HEK293 (cell line): ENCODE results near the gene PLA2G2E.
"Not testable (repeated sequence)": the region's sequence is repeated elsewhere in the genome, so short reads cannot be mapped to it uniquely, and the experiment has no call there.

ENCODE experiments used
- CTCF ChIA-PET: fragments of 350-600 bp; formaldehyde crosslinking; extraction: SDS; loops from one replicate; lab custom pipeline; 2021; ENCODE audit warnings: antibody characterized with exemption; lab: Yijun Ruan, JAX
- POLR2A ChIA-PET: fragments of 300-600 bp; formaldehyde crosslinking; extraction: SDS; loops from one replicate; lab custom pipeline; 2020; ENCODE audit warnings: antibody characterized with exemption, inconsistent platforms; lab: Yijun Ruan, JAX
- H3K27ac ChIP-seq: fragments of 200-500 bp; sonication (Bioruptor generic); 2 replicates; pipeline ENCODE4 v1.5.1; 2014; ENCODE audit warnings: low read depth, low read length, control low read depth, inconsistent platforms; ENCODE audit errors: extremely low read depth
- H3K36me3 ChIP-seq, 2 experiments: fragments of 200-500 bp in 1 of 2; sonication (Bioruptor generic) in 1 of 2; 1 replicate in 1 of 2; 2 replicates in 1 of 2; pipeline ENCODE4 v1.5.1; 2014 to 2017; ENCODE audit warnings: inconsistent platforms in 2 of 2, low read length in 2 of 2; ENCODE audit not compliant: control insufficient read depth in 2 of 2, insufficient read depth in 1 of 2
- H3K4me1 ChIP-seq: fragments of 200-500 bp; sonication (Bioruptor generic); 2 replicates; pipeline ENCODE4 v1.5.1; 2014; ENCODE audit warnings: mild to moderate bottlenecking, low read length, inconsistent platforms; ENCODE audit not compliant: control insufficient read depth, insufficient read depth
- H3K4me3 ChIP-seq: 2 replicates; pipeline ENCODE4 v1.5.1; 2011; ENCODE audit warnings: low read depth, mild to moderate bottlenecking, control low read depth, low read length, moderate library complexity
- H3K9me3 ChIP-seq: fragments of 200-500 bp; sonication (Bioruptor generic); 2 replicates; pipeline ENCODE4 v1.5.1; 2014; ENCODE audit warnings: low read depth, low read length, inconsistent platforms; ENCODE audit not compliant: control insufficient read depth, insufficient read depth
- GLIS2 ChIP-seq: fragments of 450-650 bp; formaldehyde crosslinking; IDR thresholded peaks from 2 replicates; pipeline ENCODE4 v1.5.1; 2016; ENCODE audit warnings: missing biosample characterization, missing genetic modification characterization
- TCF7L2 ChIP-seq: IDR thresholded peaks from 2 replicates; pipeline ENCODE4 v1.6.1; 2011; ENCODE audit warnings: low read depth, mild to moderate bottlenecking, inconsistent platforms, low read length, moderate library complexity, borderline replicate concordance
- WT1 ChIP-seq: fragments of 450-650 bp; formaldehyde crosslinking; IDR thresholded peaks from 2 replicates; pipeline ENCODE4 v1.5.1; 2016; ENCODE audit warnings: missing biosample characterization, missing genetic modification characterization
- YY2 ChIP-seq: fragments of 450-650 bp; formaldehyde crosslinking; IDR thresholded peaks from 2 replicates; pipeline ENCODE4 v1.5.1; 2016; ENCODE audit warnings: missing biosample characterization, missing genetic modification characterization
- ZNF112 ChIP-seq: fragments of 450-650 bp; formaldehyde crosslinking; IDR thresholded peaks from 2 replicates; pipeline ENCODE4 v1.5.0; 2017; ENCODE audit warnings: missing biosample characterization, missing genetic modification characterization
- ZNF266 ChIP-seq: fragments of 450-650 bp; formaldehyde crosslinking; IDR thresholded peaks from 2 replicates; pipeline ENCODE4 v1.5.1; 2016; ENCODE audit warnings: missing biosample characterization, missing genetic modification characterization, low read depth
- ZNF341 ChIP-seq: fragments of 450-650 bp; formaldehyde crosslinking; IDR thresholded peaks from 2 replicates; pipeline ENCODE4; 2016; ENCODE audit warnings: low read depth, missing biosample characterization, missing genetic modification characterization
- ZNF621 ChIP-seq: fragments of 450-650 bp; formaldehyde crosslinking; IDR thresholded peaks from 2 replicates; pipeline ENCODE4 v1.5.1; 2017; ENCODE audit warnings: missing biosample characterization, missing genetic modification characterization
- ZNF768 ChIP-seq: fragments of 450-650 bp; formaldehyde crosslinking; IDR thresholded peaks from 2 replicates; pipeline ENCODE4 v1.5.1; 2018; ENCODE audit warnings: missing biosample characterization, mild to moderate bottlenecking, missing genetic modification characterization
- ZNF792 ChIP-seq: fragments of 450-650 bp; formaldehyde crosslinking; IDR thresholded peaks from 2 replicates; pipeline ENCODE4 v1.5.1; 2016; ENCODE audit warnings: missing biosample characterization, missing genetic modification characterization
- TF ChIP-seq, protein P1 (sequence below): fragments of 450-650 bp; formaldehyde crosslinking; IDR thresholded peaks from 2 replicates; pipeline ENCODE4 v1.5.1; 2016; ENCODE audit warnings: missing biosample characterization, missing genetic modification characterization
- TF ChIP-seq, protein P2 (sequence below): fragments of 450-650 bp; IDR thresholded peaks from 2 replicates; pipeline ENCODE4 v1.5.1; 2018; ENCODE audit warnings: missing biosample characterization, missing genetic modification characterization

Gene PLA2G2E

DNA sequence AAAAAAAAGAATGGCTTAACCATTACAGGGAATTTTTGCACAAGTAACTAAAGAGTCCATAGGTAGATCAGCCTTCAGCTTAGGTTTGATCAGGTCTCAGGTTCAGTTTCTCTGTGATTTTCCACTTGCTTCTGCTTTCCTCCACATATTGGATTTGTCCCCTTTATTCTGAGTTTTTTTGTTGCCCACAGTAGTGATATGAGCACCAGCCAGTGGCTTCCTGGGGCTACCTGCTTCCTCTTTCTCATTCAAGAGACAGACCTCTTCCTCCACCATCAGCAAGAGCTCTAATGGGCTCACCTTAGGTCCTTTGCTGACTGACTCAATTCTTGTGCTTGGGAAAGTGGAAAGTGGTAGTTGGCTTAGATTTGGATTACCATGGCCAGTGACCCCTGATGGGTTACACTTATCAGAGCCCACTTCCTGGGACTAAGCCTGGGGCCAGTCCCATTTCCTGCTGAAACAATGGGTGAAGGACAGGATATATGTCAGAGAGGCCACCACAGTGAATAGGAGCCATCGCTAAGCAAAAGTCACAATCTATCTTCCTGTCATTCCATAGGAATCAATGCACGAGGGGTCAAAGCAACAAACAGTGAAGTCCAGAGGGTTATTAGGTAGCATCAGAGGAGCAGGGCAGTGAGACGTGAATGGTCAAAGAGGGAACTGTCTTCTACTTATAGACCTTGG, 12.8 kb upstream of the PLA2G2E start:
- ChIA-PET POLR2A (no interaction called here), CTCF (interaction anchor here (0.6 to 1.1 kb wide), 4 partner anchors 18 to 259 kb away, joined by 3 to 8 read pairs (median 6); no protein-coding TSS in a partner anchor)

DNA sequence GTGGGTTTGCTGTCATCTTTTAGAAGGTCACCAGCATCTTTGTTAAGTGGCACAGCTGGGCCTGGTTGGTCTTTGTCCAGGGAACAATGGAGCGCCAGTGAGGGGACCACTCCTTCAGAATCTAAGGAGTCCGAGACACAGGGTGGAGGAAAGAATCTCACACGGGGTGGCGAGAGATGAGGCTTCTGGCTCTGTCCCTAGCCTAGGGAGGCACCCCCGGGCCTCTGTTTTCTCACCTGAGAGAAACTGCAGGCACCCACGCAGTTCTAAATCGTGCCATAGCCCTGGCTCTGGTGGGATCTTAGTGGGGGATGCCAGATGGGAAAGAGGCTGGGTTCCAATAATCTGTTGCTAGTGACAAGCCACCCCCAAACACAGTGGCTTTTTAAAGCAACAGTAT, 10.9 kb upstream of the PLA2G2E start:
- CTCF ChIA-PET = interaction anchor here (0.7 kb wide), 1 partner anchor 274 kb away, joined by 3 read pairs; no protein-coding TSS in a partner anchor
- H3K36me3 ChIP-seq = no peaks in the 10 kb centered on the region

More for the DNA sequence above, 12.8 kb upstream of the PLA2G2E start:
- Histone ChIP-seq H3K27ac (no peak overlapping the region), H3K36me3 (no peaks in the 10 kb centered on the region), H3K4me3 (no peak overlapping the region), H3K4me1 (no peaks in the 10 kb centered on the region), H3K9me3 (no peaks in the 10 kb centered on the region)
- no peak for TF ChIP-seq ZNF266
- no peak for TF ChIP-seq ZNF341
- no peak for TF ChIP-seq ZNF621 (tag by site-specific recombination)
- TF ChIP-seq YY2 (tag by site-specific recombination) = no peak
- TF ChIP-seq WT1 = no peak
- no peak for TF ChIP-seq ZNF112 (tag by site-specific recombination)
- TF ChIP-seq, protein P1, sequence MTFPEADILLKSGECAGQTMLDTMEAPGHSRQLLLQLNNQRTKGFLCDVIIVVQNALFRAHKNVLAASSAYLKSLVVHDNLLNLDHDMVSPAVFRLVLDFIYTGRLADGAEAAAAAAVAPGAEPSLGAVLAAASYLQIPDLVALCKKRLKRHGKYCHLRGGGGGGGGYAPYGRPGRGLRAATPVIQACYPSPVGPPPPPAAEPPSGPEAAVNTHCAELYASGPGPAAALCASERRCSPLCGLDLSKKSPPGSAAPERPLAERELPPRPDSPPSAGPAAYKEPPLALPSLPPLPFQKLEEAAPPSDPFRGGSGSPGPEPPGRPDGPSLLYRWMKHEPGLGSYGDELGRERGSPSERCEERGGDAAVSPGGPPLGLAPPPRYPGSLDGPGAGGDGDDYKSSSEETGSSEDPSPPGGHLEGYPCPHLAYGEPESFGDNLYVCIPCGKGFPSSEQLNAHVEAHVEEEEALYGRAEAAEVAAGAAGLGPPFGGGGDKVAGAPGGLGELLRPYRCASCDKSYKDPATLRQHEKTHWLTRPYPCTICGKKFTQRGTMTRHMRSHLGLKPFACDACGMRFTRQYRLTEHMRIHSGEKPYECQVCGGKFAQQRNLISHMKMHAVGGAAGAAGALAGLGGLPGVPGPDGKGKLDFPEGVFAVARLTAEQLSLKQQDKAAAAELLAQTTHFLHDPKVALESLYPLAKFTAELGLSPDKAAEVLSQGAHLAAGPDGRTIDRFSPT = no peak
- no peak for TF ChIP-seq GLIS2 (tag by site-specific recombination)
- no peak for TF ChIP-seq TCF7L2
- no peak for TF ChIP-seq ZNF768

DNA sequence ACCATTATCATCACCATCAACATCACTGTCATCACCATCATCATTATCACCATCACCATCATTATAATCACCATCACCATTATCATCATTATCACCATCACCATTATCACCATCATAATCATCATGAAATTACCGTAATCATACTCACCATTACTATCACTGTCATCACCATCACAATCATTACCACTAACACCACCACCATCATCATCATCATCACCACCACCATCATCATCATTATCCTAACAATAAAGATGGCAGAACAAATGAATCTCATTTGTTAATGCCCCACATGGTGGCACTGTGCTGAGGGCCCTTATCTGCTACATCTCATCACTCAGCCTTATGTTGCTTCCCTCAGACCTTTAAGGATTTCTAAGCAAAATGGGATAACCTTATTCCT, 9.4 kb upstream of the PLA2G2E start:
- Histone ChIP-seq H3K4me1 (no peaks in the 10 kb centered on the region), H3K9me3 (no peaks in the 10 kb centered on the region), H3K4me3 (no peak overlapping the region)
- POLR2A ChIA-PET = no interaction called here
- CTCF ChIA-PET = interaction anchor here (0.8 kb wide), 1 partner anchor 14 kb away, joined by 5 read pairs; no protein-coding TSS in a partner anchor
- TF ChIP-seq, protein P2, sequence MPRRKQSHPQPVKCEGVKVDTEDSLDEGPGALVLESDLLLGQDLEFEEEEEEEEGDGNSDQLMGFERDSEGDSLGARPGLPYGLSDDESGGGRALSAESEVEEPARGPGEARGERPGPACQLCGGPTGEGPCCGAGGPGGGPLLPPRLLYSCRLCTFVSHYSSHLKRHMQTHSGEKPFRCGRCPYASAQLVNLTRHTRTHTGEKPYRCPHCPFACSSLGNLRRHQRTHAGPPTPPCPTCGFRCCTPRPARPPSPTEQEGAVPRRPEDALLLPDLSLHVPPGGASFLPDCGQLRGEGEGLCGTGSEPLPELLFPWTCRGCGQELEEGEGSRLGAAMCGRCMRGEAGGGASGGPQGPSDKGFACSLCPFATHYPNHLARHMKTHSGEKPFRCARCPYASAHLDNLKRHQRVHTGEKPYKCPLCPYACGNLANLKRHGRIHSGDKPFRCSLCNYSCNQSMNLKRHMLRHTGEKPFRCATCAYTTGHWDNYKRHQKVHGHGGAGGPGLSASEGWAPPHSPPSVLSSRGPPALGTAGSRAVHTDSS (tag by site-specific recombination) = peak; percentile 84
- TF ChIP-seq WT1 = no peak
- TF ChIP-seq, all 188 proteins: peak for 1
- Histone ChIP-seq H3K27ac (no peak overlapping the region), H3K36me3 (no peaks in the 10 kb centered on the region)

More for the DNA sequence above, 10.9 kb upstream of the PLA2G2E start:
- no peak for TF ChIP-seq ZNF792
- POLR2A ChIA-PET = no interaction called here
- Histone ChIP-seq H3K4me1 (no peaks in the 10 kb centered on the region), H3K9me3 (no peaks in the 10 kb centered on the region), H3K4me3 (no peak overlapping the region), H3K27ac (no peak overlapping the region)

DNA sequence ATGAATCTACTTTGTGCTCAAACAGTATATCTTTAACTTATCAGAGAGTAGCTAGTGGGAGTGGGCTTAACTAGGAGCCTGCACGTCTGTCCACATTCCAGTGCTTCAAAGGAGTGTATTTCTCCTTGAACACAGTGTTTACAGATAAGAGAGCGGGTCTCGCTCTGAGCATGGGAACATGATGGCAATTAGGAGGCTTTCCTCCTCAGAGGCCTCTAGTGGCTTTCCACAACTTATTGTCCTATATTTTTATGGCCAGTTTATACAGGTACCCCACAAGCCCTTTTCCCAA, 3.7 kb upstream of the PLA2G2E start:
- CTCF ChIA-PET = interaction anchor here (2.4 kb wide), 1 partner anchor 9 kb away, joined by 9 read pairs; no protein-coding TSS in a partner anchor
- H3K4me1 ChIP-seq, H3K27ac ChIP-seq, POLR2A ChIA-PET, H3K9me3 ChIP-seq, H3K36me3 ChIP-seq, H3K4me3 ChIP-seq: not testable (repeated sequence)
